Body of pancreas (tissue), 4 donors: ENCODE data around the gene TLR10.
A peak's percentile ranks its signal among the peaks of the same experiment; 100 is the strongest.

Experiments used
- POLR2A ChIP-seq, 3 donors: fragments of 450-650 bp; IDR thresholded peaks; one replicate each; pipeline ENCODE4 v1.6.1; 2016; ENCODE audit warnings: antibody characterized with exemption in 3 of 3, mild to moderate bottlenecking in 2 of 3
- TF ChIP-seq, protein P1 (sequence below), 7 experiments: fragments of 450-650 bp in 4 of 7; fragments of 200-600 bp in 3 of 7; sonication (generic) in 3 of 7; IDR thresholded peaks; one replicate each; pipeline ENCODE4 v1.5.1; 2016 to 2019; ENCODE audit warnings: antibody characterized with exemption in 7 of 7

DNA sequence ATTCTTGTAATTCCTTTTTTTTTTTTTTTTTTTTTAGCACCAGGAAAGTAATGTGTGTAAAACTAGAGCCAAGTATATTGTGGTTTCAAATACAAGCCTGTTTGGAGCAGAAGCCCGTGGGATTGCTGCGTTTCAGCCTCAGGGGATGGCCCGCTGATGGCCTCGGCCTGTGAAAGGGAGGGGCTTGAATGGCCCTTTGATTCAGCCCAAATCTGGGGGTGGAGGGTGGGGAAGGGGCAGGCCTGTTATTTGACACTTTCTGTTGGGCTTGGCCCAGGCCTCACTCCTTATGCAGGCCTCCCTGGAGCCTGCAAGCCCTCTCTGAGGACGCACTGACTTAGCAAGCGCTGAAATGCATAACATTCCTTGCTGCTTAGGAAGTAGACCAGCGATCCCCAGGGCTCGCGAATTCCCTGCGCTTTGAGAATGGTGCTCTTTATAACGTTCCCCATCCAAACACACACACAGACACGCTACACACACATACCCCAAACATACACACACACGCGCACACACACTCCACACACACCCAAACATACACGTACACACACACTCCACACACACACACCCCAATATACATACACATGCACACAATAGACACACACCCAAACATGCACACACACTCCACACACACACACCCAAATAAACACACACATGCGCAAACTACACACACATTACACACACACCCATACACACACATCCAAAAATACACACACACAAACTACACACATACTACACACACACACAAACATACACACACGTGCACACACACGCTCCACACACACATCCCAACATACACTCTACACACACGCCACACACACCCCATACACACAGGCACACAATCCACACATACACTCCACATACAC is 29.6 kb downstream of the TLR10 start:
- TF ChIP-seq, protein P1, sequence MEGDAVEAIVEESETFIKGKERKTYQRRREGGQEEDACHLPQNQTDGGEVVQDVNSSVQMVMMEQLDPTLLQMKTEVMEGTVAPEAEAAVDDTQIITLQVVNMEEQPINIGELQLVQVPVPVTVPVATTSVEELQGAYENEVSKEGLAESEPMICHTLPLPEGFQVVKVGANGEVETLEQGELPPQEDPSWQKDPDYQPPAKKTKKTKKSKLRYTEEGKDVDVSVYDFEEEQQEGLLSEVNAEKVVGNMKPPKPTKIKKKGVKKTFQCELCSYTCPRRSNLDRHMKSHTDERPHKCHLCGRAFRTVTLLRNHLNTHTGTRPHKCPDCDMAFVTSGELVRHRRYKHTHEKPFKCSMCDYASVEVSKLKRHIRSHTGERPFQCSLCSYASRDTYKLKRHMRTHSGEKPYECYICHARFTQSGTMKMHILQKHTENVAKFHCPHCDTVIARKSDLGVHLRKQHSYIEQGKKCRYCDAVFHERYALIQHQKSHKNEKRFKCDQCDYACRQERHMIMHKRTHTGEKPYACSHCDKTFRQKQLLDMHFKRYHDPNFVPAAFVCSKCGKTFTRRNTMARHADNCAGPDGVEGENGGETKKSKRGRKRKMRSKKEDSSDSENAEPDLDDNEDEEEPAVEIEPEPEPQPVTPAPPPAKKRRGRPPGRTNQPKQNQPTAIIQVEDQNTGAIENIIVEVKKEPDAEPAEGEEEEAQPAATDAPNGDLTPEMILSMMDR (IDR thresholded peaks at IDR 0.05) = no peak
- peak in 1 of 3 donors; percentile 15 for TF ChIP-seq POLR2A (IDR thresholded peaks at IDR 0.05)
